Glutamatergic neuron (in vitro differentiated cells): Measurements from ENCODE around the gene KCNC2. TPM values are rescaled to one million over a fixed set of nuclear protein-coding genes. Genes with fewer than 3 reads are reported as not detected.

Experiments used
- DNase-seq: peaks from one replicate; pipeline ENCODE4 v3.0.0; 2022
- H3K27ac Mint-ChIP-seq: one replicate; pipeline ENCODE4 v1.8.0; 2020; ENCODE audit warnings: mild to moderate bottlenecking, mixed read lengths, inconsistent platforms; ENCODE audit not compliant: unreplicated experiment
- H3K27me3 Mint-ChIP-seq: one replicate; pipeline ENCODE4 v1.8.0; 2020; ENCODE audit warnings: mild to moderate bottlenecking, moderate library complexity, mixed read lengths, inconsistent platforms; ENCODE audit not compliant: unreplicated experiment
- H3K36me3 Mint-ChIP-seq: one replicate; pipeline ENCODE4 v1.8.0; 2020; ENCODE audit warnings: mild to moderate bottlenecking, mixed read lengths, inconsistent platforms; ENCODE audit not compliant: unreplicated experiment
- H3K4me1 Mint-ChIP-seq: one replicate; pipeline ENCODE4 v1.8.0; 2020; ENCODE audit warnings: mild to moderate bottlenecking, low read depth, mixed read lengths, inconsistent platforms; ENCODE audit not compliant: unreplicated experiment
- H3K4me3 Mint-ChIP-seq: one replicate; pipeline ENCODE4 v1.8.0; 2020; ENCODE audit warnings: mild to moderate bottlenecking, mixed read lengths, inconsistent platforms; ENCODE audit not compliant: unreplicated experiment
- H3K9me3 Mint-ChIP-seq: one replicate; pipeline ENCODE4 v1.8.0; 2020; ENCODE audit warnings: mild to moderate bottlenecking, moderate library complexity, mixed read lengths, inconsistent platforms; ENCODE audit not compliant: unreplicated experiment
- total RNA-seq: library from RNA; stranded (reverse); fragmentation: NEBNext Ultra II Directional; extraction: Animal tissue kit (Norgen Biotek cat#: 25700); gene quantifications from one replicate; pipeline ENCODE4 v1.2.1, GENCODE V29; 2021; ENCODE audit not compliant: unreplicated experiment
- TF ChIP-seq, protein P1 (sequence below): fragments of 200-600 bp; sonication (generic); IDR thresholded peaks from one replicate; pipeline ENCODE4 v1.5.0; 2021; ENCODE audit not compliant: partially characterized antibody, unreplicated experiment

The KCNC2 gene
- total RNA-seq, 1 donor from 2014 or later: 11.6 TPM

DNA sequence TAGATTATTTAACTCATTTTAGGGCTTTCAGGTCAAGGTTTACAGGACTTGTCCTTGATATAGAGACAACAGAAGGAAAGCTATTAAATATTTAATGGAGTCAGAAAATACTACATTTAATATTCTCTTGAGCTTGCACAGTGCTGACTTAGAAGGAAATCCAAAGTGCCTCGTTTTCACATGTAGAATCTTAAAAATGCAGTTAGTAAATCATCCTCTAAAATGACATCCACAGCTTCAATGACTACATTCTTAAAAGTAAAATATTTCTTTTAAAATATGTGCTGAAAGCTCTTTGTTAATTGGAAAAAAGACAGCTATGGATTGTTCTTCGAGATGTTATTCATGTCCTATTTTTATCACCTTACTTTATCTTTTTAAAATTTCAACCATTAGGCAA lies 146.9 kb downstream of the KCNC2 start:
- Mint-ChIP-seq H3K27me3 (no peaks in the 10 kb centered on the region), H3K36me3 (no peaks in the 10 kb centered on the region), H3K4me3 (no peak overlapping the region), H3K4me1 (peaks cover 8% of the 10 kb centered on the region), H3K27ac (no peak overlapping the region), H3K9me3 (no peaks in the 10 kb centered on the region)
- DNase-seq: no peak
- TF ChIP-seq, protein P1, sequence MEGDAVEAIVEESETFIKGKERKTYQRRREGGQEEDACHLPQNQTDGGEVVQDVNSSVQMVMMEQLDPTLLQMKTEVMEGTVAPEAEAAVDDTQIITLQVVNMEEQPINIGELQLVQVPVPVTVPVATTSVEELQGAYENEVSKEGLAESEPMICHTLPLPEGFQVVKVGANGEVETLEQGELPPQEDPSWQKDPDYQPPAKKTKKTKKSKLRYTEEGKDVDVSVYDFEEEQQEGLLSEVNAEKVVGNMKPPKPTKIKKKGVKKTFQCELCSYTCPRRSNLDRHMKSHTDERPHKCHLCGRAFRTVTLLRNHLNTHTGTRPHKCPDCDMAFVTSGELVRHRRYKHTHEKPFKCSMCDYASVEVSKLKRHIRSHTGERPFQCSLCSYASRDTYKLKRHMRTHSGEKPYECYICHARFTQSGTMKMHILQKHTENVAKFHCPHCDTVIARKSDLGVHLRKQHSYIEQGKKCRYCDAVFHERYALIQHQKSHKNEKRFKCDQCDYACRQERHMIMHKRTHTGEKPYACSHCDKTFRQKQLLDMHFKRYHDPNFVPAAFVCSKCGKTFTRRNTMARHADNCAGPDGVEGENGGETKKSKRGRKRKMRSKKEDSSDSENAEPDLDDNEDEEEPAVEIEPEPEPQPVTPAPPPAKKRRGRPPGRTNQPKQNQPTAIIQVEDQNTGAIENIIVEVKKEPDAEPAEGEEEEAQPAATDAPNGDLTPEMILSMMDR: no peak

DNA sequence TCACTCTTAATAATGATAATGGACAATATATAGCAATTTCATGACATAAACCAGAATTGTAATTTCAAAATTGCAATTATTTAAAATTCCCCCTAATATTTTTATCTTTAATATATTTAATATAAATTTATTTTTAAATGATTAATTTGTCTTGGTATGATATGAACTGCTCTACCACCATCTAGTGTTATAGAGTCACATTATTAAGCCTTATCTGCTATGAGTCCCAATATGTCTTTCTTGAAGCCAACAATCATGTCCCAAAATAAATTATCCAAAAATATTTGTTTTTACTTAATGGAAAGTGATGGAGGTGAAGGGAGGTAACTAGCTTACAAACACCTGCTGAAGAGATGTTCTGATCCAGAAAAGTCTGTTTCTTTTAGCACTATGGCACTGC lies 151.4 kb downstream of the KCNC2 start:
- H3K27ac Mint-ChIP-seq: no peak overlapping the region
- H3K27me3 Mint-ChIP-seq: no peaks in the 10 kb centered on the region
- TF ChIP-seq, protein P1: no peak
- H3K36me3 Mint-ChIP-seq: no peaks in the 10 kb centered on the region
- no peak for DNase-seq
- H3K4me1 Mint-ChIP-seq: peaks cover 4% of the 10 kb centered on the region
- no peak overlapping the region for H3K4me3 Mint-ChIP-seq
- no peaks in the 10 kb centered on the region for H3K9me3 Mint-ChIP-seq

DNA sequence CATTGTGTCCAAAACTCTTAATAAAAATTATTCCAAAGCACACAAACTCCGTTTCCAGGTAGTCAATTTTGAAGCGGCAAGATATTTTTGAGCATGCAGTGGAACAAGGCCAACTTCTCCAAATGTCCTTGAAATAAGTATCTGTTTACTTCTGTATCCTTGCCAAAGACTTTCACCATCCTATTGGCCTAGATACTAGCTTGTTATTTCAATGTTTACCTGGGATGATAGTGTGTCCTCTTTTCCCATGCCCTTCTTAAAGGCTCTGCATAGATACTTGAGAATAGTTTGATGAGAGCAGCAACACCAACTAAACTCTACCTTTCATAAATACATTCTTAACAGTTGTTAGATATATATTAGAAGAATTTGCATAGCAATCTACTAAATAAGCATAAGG lies 160.9 kb downstream of the KCNC2 start:
- no peak for DNase-seq
- Mint-ChIP-seq H3K9me3 (no peaks in the 10 kb centered on the region), H3K27me3 (no peaks in the 10 kb centered on the region), H3K4me3 (no peak overlapping the region), H3K4me1 (no peaks in the 10 kb centered on the region), H3K27ac (no peak overlapping the region), H3K36me3 (no peaks in the 10 kb centered on the region)
- TF ChIP-seq, protein P1: no peak

DNA sequence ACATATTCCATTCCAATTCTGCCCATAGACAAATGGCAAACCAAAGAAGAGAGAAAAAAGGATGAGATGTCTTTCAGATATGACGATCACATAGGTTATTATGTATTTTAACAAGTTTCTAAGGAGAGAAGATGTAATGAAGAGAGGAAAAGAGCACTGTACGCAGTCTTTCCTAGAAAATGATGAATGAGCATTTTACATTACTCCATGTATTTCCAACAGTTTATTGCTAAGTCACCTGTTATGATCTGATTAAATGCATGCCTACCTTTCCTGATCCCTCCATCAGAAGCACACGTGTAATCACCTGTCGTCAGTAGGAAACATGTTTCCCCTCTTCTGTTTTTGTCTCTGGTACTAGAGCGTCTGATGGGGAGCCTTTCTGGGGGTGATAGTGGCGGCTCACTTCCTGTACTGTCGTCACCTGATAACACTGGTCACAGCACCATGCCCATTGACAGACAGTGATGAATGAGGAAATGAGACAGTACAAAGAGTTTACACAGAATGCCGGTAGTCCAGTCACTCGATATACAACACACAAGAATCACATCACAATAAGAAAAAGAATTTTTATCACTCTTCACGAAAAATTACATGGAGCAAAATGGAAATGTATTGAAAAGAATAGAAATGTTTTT lies 161.6 kb downstream of the KCNC2 start:
- Mint-ChIP-seq H3K4me1 (no peaks in the 10 kb centered on the region), H3K27me3 (no peaks in the 10 kb centered on the region), H3K9me3 (no peaks in the 10 kb centered on the region), H3K4me3 (no peak overlapping the region), H3K36me3 (no peaks in the 10 kb centered on the region), H3K27ac (no peak overlapping the region)
- TF ChIP-seq, protein P1: no peak
- no peak for DNase-seq

DNA sequence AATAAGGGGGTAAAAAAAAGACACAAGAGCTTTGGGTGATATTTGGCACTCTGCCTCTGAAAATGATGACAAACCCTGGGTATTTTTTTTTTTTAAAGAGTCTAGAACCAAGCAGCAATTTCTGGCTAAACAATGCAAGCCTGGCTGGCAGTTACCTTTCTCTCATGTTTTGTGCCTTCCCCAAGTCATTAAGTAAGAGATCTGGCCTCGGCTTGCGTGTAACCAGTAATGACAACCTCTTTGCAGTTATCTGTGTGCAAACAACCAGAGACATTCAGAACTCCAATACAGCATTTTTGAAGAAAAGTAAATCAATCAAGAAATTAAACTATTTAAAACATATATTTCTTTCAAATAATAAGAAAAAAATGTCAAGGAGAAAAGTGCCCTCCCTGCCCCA lies 167.5 kb downstream of the KCNC2 start:
- DNase-seq: no peak
- no peaks in the 10 kb centered on the region for H3K27me3 Mint-ChIP-seq
- peaks cover 9% of the 10 kb centered on the region for H3K4me1 Mint-ChIP-seq
- H3K4me3 Mint-ChIP-seq: no peak overlapping the region
- no peaks in the 10 kb centered on the region for H3K36me3 Mint-ChIP-seq
- TF ChIP-seq, protein P1: no peak
- no peaks in the 10 kb centered on the region for H3K9me3 Mint-ChIP-seq
- H3K27ac Mint-ChIP-seq: no peak overlapping the region
